HG02938 (cell line): ENCODE results near the gene HAP1.
"Not testable (repeated sequence)": the region's sequence is repeated elsewhere in the genome, so short reads cannot be mapped to it uniquely, and the experiment has no call there.

Experiments
- ATAC-seq: cut with Tn5 transposase; IDR thresholded peaks from one replicate; pipeline ENCODE4 v1.9.1; 2021; ENCODE audit warnings: mild to moderate bottlenecking, moderate library complexity; ENCODE audit not compliant: unreplicated experiment

Gene HAP1

DNA sequence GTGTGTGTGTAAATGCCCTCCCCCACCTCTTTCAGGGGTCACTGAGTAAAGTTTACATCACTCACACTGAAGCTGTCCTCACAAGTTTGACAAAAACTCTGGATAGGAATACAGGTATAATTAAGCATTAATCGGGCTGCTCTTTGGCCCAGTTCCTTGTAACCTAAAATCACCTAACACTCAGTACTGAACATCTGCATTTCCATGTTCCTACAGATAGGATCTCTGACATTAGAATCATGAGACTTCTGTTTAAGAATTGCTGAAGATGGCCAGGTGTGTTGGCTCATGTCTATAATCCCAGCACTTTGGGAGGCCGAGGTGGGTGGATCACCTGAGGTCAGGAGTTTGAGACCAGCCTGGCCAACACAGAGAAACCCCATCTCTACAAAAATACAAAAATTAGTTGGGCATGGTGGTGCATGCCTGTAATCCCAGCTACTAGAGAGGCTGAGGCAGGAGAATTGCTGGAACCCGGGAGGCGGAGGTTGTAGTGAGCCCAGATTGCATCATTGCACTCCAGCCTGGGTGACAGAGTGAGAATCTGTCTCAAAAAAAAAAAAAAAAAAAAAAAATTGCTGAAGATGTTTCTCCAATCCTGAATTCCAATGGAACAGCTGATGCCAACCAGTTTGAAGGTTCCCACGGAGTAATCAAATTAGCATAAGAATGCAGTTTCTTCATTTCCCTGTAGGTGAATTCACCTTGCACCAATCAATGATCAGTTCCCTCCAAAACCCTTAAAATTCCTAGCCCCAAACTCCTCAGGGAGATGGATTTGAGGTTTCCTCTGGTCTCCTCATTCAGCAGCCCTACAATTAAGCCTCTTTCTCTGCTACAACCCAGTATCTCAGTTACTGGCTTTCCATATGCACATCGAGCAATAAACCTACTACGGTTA lies 59.0 kb downstream of the HAP1 start:
- ATAC-seq = not testable (repeated sequence)
